CD14-positive monocyte (primary cell): ENCODE results near the gene STT3B. TPM values are rescaled to one million over a fixed set of nuclear protein-coding genes. Genes with fewer than 3 reads are reported as not detected.

ENCODE experiments used
- DNase-seq, 3 donors: peaks; one replicate each; pipeline ENCODE4 v3.0.0-alpha.2; 2011 to 2022
- H2AFZ ChIP-seq: 2 replicates; pipeline ENCODE4 v1.6.0; 2012; ENCODE audit warnings: mild to moderate bottlenecking, low read depth, low read length, inconsistent platforms; ENCODE audit not compliant: insufficient read depth, poor library complexity, severe bottlenecking
- H3K27ac ChIP-seq, 2 donors: 1 replicate in 1 of 2; 2 replicates in 1 of 2; pipeline ENCODE4 v1.5.1; 2012 to 2013; ENCODE audit warnings: low read length in 2 of 2, control low read depth in 1 of 2, inconsistent platforms in 1 of 2, low read depth in 1 of 2, mild to moderate bottlenecking in 1 of 2
- H3K27me3 ChIP-seq, 2 donors: one replicate each; pipeline versions ENCODE4 v1.6.0 to v1.6.1; 2011 to 2013; ENCODE audit warnings: low read length in 2 of 2; ENCODE audit not compliant: control insufficient read depth in 2 of 2, insufficient read depth in 2 of 2
- H3K36me3 ChIP-seq, 2 donors: replicated peaks in 1 of 2; 1 replicate in 1 of 2; 2 replicates in 1 of 2; pipeline versions ENCODE4 v1.5.1 to v1.6.1; 2012 to 2013; ENCODE audit warnings: low read length in 2 of 2, control low read depth in 1 of 2, inconsistent platforms in 1 of 2, mild to moderate bottlenecking in 1 of 2; ENCODE audit not compliant: insufficient read depth in 2 of 2, control insufficient read depth in 1 of 2
- H3K4me1 ChIP-seq, 2 donors: 1 replicate in 1 of 2; 2 replicates in 1 of 2; pipeline versions ENCODE4 v1.5.1 to v1.6.1; 2012 to 2013; ENCODE audit warnings: low read length in 2 of 2, control low read depth in 1 of 2, inconsistent platforms in 1 of 2, mild to moderate bottlenecking in 1 of 2, moderate library complexity in 1 of 2; ENCODE audit not compliant: insufficient read depth in 2 of 2, control insufficient read depth in 1 of 2
- H3K4me2 ChIP-seq: replicated peaks from 2 replicates; pipeline ENCODE3; 2012; ENCODE audit warnings: low read length, moderate library complexity, mild to moderate bottlenecking; ENCODE audit not compliant: poor library complexity, severe bottlenecking; ENCODE audit errors: extremely low read depth
- H3K4me3 ChIP-seq, 3 experiments: fragments of 200-600 bp in 1 of 3; sonication (generic) in 1 of 3; replicated peaks in 1 of 3; 1 replicate in 2 of 3; 2 replicates in 1 of 3; pipeline ENCODE4 v1.5.1; 2011 to 2013; ENCODE audit warnings: low read length in 3 of 3, mild to moderate bottlenecking in 3 of 3, control low read depth in 2 of 3, low read depth in 2 of 3, inconsistent platforms in 1 of 3, moderate library complexity in 1 of 3
- H3K79me2 ChIP-seq: 2 replicates; pipeline ENCODE4 v1.6.0; 2012; ENCODE audit warnings: mild to moderate bottlenecking, control low read depth, inconsistent platforms, low read length, moderate library complexity; ENCODE audit not compliant: insufficient read depth
- H3K9ac ChIP-seq: 2 replicates; pipeline ENCODE4 v1.6.0; 2017; ENCODE audit warnings: low read length, mild to moderate bottlenecking; ENCODE audit not compliant: insufficient read depth, poor library complexity, severe bottlenecking
- H3K9me3 ChIP-seq, 2 donors: replicated peaks in 1 of 2; 1 replicate in 1 of 2; 2 replicates in 1 of 2; pipeline versions ENCODE4 v1.5.1 to v1.6.1; 2012 to 2013; ENCODE audit warnings: low read length in 2 of 2, control low read depth in 1 of 2; ENCODE audit not compliant: control insufficient read depth in 1 of 2, insufficient read depth in 1 of 2
- H4K20me1 ChIP-seq: 2 replicates; pipeline ENCODE4 v1.6.0; 2012; ENCODE audit warnings: mild to moderate bottlenecking, low read length, control low read depth, moderate library complexity; ENCODE audit not compliant: insufficient read depth
- H3K27ac Mint-ChIP-seq, 7 donors: one replicate each; pipeline ENCODE4 v1.8.0; 2020; ENCODE audit warnings: mild to moderate bottlenecking in 7 of 7, mixed read lengths in 7 of 7, moderate library complexity in 6 of 7, inconsistent platforms in 2 of 7
- H3K27me3 Mint-ChIP-seq, 3 donors: one replicate each; pipeline ENCODE4 v1.8.0; 2021 to 2022; ENCODE audit warnings: low read depth in 3 of 3, mild to moderate bottlenecking in 3 of 3, mixed read lengths in 3 of 3, moderate library complexity in 3 of 3, inconsistent platforms in 1 of 3
- H3K36me3 Mint-ChIP-seq, 2 donors: one replicate each; pipeline ENCODE4 v1.8.0; 2020; ENCODE audit warnings: mixed read lengths in 2 of 2, inconsistent platforms in 1 of 2, mild to moderate bottlenecking in 1 of 2
- H3K4me1 Mint-ChIP-seq: one replicate; pipeline ENCODE4 v1.8.0; 2020; ENCODE audit warnings: mild to moderate bottlenecking, mixed read lengths
- H3K4me3 Mint-ChIP-seq, 2 donors: one replicate each; pipeline ENCODE4 v1.8.0; 2020; ENCODE audit warnings: mild to moderate bottlenecking in 2 of 2, mixed read lengths in 2 of 2, moderate library complexity in 1 of 2
- H3K9me3 Mint-ChIP-seq, 7 donors: one replicate each; pipeline ENCODE4 v1.8.0; 2020 to 2022; ENCODE audit warnings: mixed read lengths in 7 of 7, mild to moderate bottlenecking in 6 of 7, moderate library complexity in 6 of 7, inconsistent platforms in 2 of 7
- CTCF ChIP-seq: fragments of 200-600 bp; IDR thresholded peaks from one replicate; pipeline ENCODE4 v1.8.0; 2022; ENCODE audit warnings: antibody characterized with exemption, mild to moderate bottlenecking
- WGBS: methylation state at CpG from one replicate; pipeline ENCODE4 v1.1.5; 2013; ENCODE audit warnings: missing lambda C conversion rate; ENCODE audit not compliant: insufficient coverage; 5-methylcytosine and 5-hydroxymethylcytosine counted together
- intact Hi-C, 2 donors: fragments of 100-400 bp; cut with micrococcal nuclease; formaldehyde crosslinking; loops; one replicate each; pipeline versions ENCODE4 v1.15.0 to v1.15.1; 2023
- polyA plus RNA-seq, 3 donors: library from polyadenylated mRNA; depleted of rRNA in 1 of 3; unstranded in 2 of 3; stranded (reverse) in 1 of 3; fragments of 300-500 nt in 2 of 3; fragments of >200 nt in 1 of 3; fragmentation: Illumina TruSeq in 2 of 3; gene quantifications; 1 replicate in 2 of 3; 2 replicates in 1 of 3; pipeline ENCODE4 v1.2.3, GENCODE V29; 2012 to 2021

The STT3B gene
- polyA plus RNA-seq, 3 donors: 47.3 to 97.0 (median 86.3) TPM

DNA sequence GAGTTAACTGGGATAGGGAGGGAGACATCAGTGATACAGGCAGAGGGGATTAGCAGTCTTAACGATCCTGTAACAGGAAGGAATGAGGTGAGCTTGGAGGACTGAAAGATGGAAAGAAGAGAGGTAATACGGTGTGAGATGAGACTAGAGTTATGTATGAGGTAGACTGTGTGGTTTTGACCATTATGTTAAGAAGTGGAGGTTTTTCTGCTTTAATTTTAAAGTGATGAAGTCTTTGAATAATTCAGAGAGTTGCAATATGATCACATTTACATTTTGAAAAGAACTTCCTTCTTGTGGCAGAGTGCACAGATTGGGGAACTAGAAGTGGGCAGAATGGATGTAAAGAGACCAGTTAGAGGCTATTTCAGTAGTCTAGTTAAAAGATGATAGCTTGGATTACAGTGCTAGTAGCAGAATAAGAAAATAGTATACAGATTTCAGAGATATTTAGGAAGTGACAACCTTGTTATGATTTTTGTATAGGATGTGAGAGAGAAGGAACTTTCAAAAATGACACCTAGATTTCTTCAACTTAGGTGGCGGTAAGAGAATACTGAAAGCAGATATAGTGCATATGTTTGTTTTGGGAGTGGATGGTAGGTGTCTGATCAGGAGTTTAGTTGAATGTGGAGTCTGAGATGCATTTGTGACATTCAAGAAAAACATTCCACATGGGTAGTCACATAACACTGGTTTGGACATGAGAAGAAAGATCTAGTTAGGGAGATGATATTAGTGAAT is 40.5 kb downstream of the STT3B start:
- Mint-ChIP-seq H3K9me3 (peaks cover 0 to 1% (median 0%) of the 10 kb centered on the region in 7 donors), H3K4me3 (no peak overlapping the region), H3K4me1 (peaks cover 29% of the 10 kb centered on the region), H3K36me3 (peaks cover 9 to 17% of the 10 kb centered on the region in 2 donors), H3K27ac (no peak overlapping the region), H3K27me3 (no peaks in the 10 kb centered on the region)
- Histone ChIP-seq H3K9ac (no peak overlapping the region), H3K4me1 (peaks cover 15 to 24% of the 10 kb centered on the region in 2 donors), H3K79me2 (peaks cover 97% of the 10 kb centered on the region), H3K4me2 (peak overlapping the region; percentile 9), H3K9me3 (no peaks in the 10 kb centered on the region), H4K20me1 (peaks cover 95% of the 10 kb centered on the region), H3K27me3 (no peaks in the 10 kb centered on the region), H2AFZ (no peak overlapping the region), H3K4me3 (no peak overlapping the region), H3K36me3 (peaks cover 2 to 12% of the 10 kb centered on the region in 2 donors), H3K27ac (peak overlapping the region in 1 of 2 donors; percentile 57)
- TF ChIP-seq CTCF: no peak
- intact Hi-C loops: loop anchor here in 1 of 2 donors (10.0 kb wide), 1 partner anchor 48 kb away; no protein-coding TSS in a partner anchor
- DNase-seq: peak; percentile 43 to 55 (median 44)
- 44% methylated on average over 3 of the region's 3 CpGs for WGBS

DNA sequence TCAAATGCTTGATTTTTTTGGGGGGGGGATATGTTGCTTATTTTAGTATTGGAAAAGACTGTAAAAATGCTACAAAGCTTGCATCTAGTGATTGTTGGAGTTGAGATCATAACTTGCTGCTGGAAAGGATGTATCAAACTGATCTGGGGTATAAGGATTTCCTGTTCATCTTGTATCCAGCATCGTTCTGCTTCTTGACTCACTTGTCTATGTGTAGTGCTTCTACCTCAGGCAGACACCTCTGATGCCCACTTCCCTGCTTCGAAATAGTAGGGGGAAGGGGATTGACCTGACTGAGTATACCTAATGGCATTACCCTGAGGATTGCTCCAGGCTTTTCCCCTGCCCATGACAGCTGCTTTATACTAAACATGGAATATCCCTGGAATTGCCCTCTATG is 42.7 kb downstream of the STT3B start:
- peaks cover 21% of the 10 kb centered on the region for H3K4me1 Mint-ChIP-seq
- no peak overlapping the region for H3K4me3 Mint-ChIP-seq
- TF ChIP-seq CTCF: no peak

More for the DNA sequence above, 42.7 kb downstream of the STT3B start:
- H4K20me1 ChIP-seq: peaks cover 80% of the 10 kb centered on the region
- DNase-seq: no peak
- Mint-ChIP-seq H3K27me3 (no peaks in the 10 kb centered on the region), H3K9me3 (peaks cover 0 to 1% (median 0%) of the 10 kb centered on the region in 7 donors), H3K36me3 (peaks cover 23 to 32% of the 10 kb centered on the region in 2 donors), H3K27ac (peak overlapping the region in 2 of 7 donors; percentile 32 to 62)
- peaks cover 15 to 24% of the 10 kb centered on the region in 2 donors for H3K4me1 ChIP-seq
- no peak overlapping the region for H3K4me2 ChIP-seq
- WGBS: no CpG with 5 or more reads among the region's 2 CpGs
- no peak overlapping the region for H3K4me3 ChIP-seq
- H3K9me3 ChIP-seq: no peaks in the 10 kb centered on the region
- H3K27me3 ChIP-seq: no peaks in the 10 kb centered on the region
- intact Hi-C loops: loop anchor here in 1 of 2 donors (10.0 kb wide), 1 partner anchor 51 kb away; no protein-coding TSS in a partner anchor
- peaks cover 11 to 33% of the 10 kb centered on the region in 2 donors for H3K36me3 ChIP-seq
- H3K9ac ChIP-seq: no peak overlapping the region
- no peak overlapping the region for H2AFZ ChIP-seq
- peaks cover 97% of the 10 kb centered on the region for H3K79me2 ChIP-seq
- no peak overlapping the region for H3K27ac ChIP-seq
